Activated CD4-positive, alpha-beta T cell treated with anti-CD3 and anti-CD28 coated beads for 24 hours (primary cell): Measurements from ENCODE around the gene CEACAM19.

Experiments used
- DNase-seq, 2 donors: peaks; one replicate each; pipeline ENCODE4 v3.0.0-alpha.2; 2020; ENCODE audit warnings: low read depth in 2 of 2

The CEACAM19 gene

DNA sequence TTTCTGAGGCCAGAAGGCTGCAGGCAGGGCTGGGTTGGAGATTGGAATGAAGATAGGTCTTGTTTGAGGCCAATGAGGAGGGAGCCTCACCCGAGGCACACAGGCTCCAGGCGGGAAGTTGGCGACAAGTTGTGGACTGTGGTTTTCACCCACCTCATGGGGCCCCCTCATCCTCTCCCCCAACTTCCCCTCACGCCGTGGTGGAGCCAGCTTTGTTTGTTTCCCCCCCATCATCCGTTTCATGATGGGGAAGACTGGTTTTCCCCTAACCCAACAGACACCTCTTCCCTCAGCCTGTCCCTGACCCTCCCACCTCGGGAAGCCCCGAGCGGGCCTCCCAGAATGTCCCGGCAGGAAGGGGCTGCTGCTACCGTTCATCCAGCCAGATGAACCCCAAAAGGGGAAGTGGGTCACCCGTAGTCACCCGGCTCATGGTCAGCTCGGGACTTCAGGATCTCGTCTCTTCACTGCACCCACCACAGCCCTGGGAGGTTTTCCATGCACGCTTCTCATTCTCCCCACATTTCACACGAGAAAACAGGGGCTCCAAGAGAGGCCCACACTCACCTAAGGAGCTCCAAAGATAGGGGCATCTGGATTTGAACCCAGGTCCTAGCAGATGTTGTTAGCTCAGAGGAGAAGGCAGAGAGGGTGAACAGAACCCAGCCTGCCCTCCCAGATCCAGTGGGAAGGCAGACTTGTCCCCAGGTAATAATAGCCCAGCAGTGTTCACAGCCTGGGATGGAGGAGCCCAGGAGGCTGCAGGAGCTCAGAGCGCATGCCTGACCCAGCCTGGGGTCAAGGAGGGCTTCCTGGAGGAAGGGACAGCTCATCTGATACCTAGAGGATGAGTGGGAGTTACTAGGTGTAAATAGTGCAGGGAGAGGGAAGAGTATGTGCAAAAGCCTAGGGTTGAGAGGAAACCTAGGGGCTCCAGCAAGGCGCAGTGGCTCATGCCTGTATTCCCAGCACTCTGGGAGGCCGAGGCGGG is 51.1 kb downstream of the CEACAM19 start:
- DNase-seq: no peak

DNA sequence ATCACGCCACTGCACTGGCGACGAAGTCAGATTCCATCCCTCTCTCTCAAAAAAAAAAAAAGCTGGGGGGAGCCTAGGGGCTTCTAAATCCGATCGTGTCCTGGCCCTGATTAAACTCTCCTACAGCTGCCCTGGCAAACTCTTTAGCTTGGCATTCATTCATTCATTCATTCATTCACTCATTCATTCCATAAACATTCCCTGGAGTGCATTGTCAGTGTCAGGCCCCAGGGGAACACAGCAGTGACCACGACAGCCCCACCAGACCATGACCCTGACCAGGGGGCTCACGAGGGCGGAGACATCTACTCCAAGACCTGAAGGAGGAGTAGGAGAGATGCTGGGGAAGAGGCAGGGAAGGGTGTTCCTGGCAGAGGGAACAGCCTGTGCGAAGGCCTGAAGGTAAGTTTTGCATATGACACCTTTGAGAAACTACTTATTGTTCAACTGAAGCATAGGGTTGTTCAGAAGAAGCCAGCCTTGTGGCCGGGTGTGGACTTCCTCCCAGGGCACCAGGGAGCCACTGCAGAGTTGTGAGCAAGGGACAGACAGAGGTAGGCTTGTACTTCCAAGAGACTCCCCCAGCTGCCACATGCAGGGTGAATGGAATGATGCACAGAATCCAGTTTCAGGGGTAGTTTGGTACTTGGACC is 52.1 kb downstream of the CEACAM19 start:
- no peak for DNase-seq

DNA sequence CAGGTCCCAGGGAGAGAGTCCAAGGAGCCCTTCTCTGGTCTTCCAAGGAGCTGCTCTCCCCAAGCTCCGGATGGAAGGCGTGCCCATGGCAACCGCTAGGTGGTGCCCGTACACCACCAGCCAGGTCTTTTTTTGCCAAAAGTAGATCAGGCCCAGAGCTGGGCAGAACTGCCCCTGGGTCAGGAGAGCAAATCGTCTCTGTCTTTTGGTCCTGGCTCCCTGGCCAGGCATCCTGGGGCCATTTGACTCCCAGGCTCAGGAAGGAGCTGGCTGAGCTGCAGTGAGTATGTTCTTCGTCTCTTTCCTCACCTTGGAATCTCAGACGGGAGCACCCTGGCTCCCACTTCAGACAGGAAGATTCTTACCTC is 52.7 kb downstream of the CEACAM19 start:
- DNase-seq: peak; percentile 64 to 71

DNA sequence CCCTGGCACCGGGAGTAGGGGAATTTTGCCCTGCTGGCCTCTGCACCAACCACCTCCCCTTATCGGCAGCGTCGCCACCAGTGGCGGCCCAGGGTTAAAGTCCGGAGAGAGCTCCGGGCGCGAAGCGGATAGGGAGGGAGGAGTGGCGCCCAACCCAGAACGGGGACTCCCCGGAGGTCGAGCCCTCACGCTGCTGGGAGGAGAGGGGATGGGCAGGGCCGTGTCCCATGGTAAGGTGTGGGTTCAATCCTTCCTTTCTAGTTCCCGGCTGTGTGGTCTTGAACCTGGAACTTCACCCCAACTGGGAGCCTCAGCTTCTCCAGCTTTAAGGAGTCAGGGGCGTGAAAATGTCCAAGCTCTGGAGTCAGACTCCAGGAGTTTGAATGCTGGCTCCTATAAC is 54.0 kb downstream of the CEACAM19 start:
- DNase-seq: no peak

DNA sequence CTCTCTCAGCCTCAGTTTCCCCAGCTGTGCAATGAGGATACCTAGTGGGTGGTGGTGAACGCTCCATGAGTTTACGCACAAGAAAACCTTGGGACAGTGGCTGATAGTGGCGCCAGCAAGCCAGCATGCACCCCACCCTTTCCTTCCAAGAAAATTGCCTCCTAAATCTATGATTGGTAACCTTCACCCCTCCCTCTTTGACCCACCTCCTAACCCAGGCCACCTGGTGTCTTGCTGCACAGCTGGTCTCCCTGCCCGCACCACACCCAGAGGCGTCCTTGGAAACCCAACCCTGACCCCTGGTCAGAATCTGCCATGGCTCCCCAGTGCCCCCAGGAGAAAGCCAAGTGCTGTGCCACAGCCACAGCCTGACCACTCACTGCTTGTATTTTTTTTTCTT is 54.4 kb downstream of the CEACAM19 start:
- no peak for DNase-seq

DNA sequence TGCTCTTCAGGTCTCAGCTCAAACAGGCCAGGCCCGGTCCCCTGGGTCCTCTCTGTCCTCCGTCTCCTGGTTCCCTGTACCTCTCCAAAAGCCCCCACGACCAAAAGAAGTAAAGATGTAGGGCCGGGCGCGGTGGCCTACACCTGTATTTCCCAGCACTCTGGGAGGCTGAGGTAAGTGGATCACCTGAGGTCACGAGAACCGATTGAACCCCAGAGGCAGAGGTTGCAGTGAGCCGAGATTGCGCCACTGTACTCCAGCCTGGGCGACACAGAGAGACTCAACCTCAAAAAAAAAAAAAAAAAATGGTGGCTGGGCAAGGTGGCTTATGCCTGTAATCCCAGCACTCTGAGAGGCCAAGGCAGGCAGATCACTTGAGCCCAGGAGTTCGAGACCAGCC is 55.2 kb downstream of the CEACAM19 start:
- DNase-seq: no peak

DNA sequence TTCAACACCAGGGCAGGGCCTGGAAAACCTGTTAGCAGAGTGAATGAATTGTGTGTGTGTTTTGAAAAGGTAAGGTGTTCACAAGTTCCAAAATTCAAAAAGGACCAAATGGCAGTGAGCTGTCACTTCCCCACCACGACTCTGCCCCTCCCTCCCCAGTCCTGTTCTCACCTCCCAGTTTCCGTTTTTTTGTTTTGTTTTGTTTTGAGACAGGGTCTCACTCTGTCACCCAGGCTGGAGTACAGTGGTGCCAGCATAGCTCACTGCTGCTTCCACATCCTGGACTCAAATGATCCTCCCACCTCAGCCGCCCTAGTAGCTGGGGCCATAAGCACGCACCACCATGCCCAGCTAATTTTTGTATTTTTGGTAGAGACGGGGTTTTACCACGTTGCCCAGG is 56.9 kb downstream of the CEACAM19 start:
- no peak for DNase-seq

DNA sequence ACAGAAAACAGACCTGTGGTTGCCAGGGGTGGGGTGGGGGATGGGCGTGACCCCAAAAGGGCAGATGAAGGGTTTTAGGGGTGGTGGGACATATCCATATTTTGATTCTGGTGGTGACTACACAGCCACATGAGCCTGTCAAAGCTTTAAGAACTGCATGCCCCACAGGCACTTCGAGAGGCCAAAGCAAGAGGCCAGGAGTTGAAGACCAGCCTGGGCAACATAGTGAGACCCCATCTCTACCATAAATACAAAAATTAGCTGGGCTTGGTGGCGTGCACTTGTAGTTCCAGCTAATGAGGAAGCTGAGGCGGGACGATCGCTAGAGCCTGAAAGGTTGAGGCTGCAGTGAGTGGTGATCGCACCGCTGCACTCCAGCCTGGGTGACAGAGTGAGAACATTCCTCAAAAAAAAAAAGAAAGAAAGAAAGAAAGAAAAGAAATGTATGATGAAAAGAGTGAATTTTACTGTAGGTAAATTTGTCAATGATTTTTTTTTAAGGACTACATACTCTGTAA is 58.3 kb downstream of the CEACAM19 start:
- DNase-seq: no peak

DNA sequence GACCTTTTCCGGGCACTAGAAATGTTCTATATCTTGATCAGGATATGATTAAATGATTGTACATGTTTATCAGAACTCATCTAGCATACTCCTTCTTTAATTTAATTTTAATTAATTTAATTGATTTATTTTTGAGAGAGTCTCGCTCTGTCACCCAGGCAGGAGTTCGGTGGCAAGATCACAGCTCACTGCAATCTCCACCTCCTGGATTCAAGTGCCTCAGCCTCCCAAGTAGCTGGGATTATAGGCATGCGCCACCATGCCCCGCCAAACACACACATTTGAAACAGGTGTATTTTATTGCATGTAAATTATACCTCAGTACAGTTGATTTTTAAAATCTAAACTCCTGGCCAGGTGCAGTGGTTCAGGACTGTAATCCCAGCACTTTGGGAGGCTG is 59.8 kb downstream of the CEACAM19 start:
- no peak for DNase-seq

DNA sequence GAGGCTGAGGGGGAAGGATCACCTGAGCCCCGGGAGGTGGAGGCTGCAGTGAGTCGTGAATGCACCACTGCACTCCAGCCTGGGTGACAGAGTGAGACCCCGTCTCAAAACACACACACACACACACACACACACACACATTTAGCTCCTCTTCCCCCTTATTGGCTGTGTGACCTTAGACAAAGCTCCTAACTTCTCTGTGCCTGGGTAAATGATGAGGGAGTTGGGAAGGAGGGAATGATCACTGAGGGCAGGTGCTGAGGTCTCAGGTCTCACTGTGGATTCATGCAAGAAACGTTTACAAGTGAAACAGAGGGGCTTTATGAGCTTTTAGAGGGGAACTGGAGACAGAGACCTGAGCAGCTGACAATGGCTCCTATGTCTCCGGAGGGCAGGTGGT is 60.3 kb downstream of the CEACAM19 start:
- DNase-seq: no peak

DNA sequence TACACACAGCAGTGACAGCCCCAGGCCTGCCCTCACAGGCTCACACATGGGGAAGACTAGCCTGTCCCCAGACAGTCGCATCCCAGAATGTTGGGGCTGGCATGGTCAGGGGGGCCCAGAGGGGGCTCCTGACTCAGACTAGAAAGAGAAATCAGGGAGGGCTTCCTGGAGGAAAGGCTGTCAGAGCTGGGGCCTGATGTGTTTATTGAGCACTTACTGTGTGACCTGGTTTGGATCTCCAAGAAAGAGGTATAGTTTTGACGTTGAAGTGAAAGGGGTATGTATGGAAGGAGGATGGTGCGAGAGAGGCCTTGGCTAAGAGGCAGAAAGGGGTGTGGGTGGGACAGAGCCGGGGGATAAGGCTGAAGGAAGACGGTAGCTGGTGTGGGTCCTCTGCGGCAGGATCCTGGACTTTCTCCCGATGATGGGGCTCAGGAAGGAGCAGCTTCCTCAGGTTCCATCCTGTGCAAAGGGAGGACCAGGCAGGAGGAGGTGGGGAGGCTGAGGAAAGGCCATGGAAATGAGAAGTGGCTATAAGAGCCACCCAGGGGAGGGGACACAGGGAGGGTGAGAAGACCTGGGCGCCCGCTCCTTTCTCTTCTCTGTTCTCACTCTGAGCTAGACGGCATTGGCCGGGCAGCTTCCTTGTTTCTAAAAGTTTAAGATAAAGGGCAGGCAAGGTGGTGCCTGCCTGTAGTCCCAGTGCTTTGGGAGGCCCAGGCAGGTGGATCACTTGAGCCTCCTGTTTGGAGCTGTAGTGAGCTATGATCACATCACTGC is 61.1 kb downstream of the CEACAM19 start:
- no peak for DNase-seq
